Ovary (tissue), 3 donors: ENCODE measurements around the gene MEGF10.

Experiments
- EP300 ChIP-seq: sonication (generic); formaldehyde crosslinking; IDR thresholded peaks from one replicate; pipeline ENCODE4 v1.6.1; 2017; ENCODE audit warnings: antibody characterized with exemption
- POLR2A ChIP-seq: fragments of 450-650 bp; IDR thresholded peaks from one replicate; pipeline ENCODE4 v1.6.1; 2017; ENCODE audit warnings: antibody characterized with exemption, mild to moderate bottlenecking, moderate library complexity
- TF ChIP-seq, protein P1 (sequence below), 3 donors: fragments of 450-650 bp in 2 of 3; fragments of 200-600 bp in 1 of 3; IDR thresholded peaks; one replicate each; pipeline versions ENCODE4 v1.5.1 to v1.8.0; 2016 to 2022; ENCODE audit warnings: antibody characterized with exemption in 3 of 3, mild to moderate bottlenecking in 1 of 3
- donor health status: DM: no; HTN: no; CAD: no.

DNA sequence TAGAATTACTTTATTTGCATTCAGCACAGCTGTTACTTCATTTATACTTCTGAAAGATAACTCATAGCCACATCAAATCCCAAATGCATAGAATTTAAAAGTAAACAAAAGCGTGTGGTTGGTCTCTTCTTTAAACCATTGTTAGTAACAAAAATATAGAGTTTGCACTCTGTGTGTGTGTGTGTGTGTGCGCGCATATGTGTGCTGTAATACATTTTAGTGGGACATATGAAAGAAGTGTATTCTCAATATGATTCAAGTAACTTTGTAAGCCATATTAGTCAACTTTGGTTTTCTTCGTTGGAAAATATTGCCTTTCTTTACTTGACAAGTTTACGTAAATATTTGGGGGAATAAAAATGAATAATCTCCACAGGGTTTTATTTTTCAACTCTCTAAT lies 120.8 kb downstream of the MEGF10 start:
- TF ChIP-seq, protein P1, sequence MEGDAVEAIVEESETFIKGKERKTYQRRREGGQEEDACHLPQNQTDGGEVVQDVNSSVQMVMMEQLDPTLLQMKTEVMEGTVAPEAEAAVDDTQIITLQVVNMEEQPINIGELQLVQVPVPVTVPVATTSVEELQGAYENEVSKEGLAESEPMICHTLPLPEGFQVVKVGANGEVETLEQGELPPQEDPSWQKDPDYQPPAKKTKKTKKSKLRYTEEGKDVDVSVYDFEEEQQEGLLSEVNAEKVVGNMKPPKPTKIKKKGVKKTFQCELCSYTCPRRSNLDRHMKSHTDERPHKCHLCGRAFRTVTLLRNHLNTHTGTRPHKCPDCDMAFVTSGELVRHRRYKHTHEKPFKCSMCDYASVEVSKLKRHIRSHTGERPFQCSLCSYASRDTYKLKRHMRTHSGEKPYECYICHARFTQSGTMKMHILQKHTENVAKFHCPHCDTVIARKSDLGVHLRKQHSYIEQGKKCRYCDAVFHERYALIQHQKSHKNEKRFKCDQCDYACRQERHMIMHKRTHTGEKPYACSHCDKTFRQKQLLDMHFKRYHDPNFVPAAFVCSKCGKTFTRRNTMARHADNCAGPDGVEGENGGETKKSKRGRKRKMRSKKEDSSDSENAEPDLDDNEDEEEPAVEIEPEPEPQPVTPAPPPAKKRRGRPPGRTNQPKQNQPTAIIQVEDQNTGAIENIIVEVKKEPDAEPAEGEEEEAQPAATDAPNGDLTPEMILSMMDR (IDR thresholded peaks at IDR 0.05), result no peak
- TF ChIP-seq POLR2A (no peak), EP300 (no peak)
